Measurements from ENCODE around the gene LEMD2.

DNA sequence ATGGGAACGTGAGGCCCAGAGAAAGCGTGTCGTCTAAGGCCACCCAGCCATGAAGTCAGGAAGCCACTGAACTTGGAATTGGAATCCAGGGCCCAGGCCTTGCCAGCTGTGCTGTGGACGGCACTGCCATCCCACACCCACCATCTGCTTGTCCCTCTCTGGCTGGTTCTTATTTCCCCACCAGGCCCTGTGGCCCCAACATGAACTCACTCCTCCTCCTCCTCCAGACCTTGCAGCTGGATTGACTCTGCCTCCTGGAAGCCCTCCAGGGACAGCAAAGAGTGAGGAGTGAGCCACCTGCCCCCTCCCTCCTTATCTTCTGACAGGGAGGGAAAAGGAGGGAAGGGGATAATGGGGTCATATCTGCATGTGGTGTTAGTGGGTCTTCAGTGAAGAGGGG is 26.2 kb downstream of the LEMD2 start:
- TF ChIP-seq POLR2AphosphoS5 (IDR thresholded peaks at IDR 0.05) = no peak
- TF ChIP-seq POLR2A (IDR thresholded peaks at IDR 0.05) = no peak
